Esophagus muscularis mucosa (tissue), 4 donors: ENCODE results near the gene NBEA. TPM values are rescaled to one million over a fixed set of nuclear protein-coding genes. Genes with fewer than 3 reads are reported as not detected.

Source experiments
- DNase-seq: peaks from one replicate; pipeline ENCODE4 v3.0.0-alpha.2; 2017; ENCODE audit errors: extremely low spot score
- H3K27ac ChIP-seq, 4 donors: fragments of 200-600 bp; sonication (generic); replicated peaks in 1 of 4; 1 replicate in 3 of 4; 2 replicates in 1 of 4; pipeline ENCODE4 v1.5.1; 2016 to 2019; ENCODE audit warnings: mild to moderate bottlenecking in 1 of 4
- H3K27me3 ChIP-seq, 4 donors: fragments of 200-600 bp; sonication (generic); one replicate each; pipeline versions ENCODE4 v1.5.1 to v1.6.0; 2016 to 2019
- H3K36me3 ChIP-seq, 4 donors: fragments of 200-600 bp; sonication (generic); one replicate each; pipeline ENCODE4 v1.5.1; 2016 to 2019
- H3K4me1 ChIP-seq, 4 donors: fragments of 200-600 bp; sonication (generic); one replicate each; pipeline ENCODE4 v1.5.1; 2016 to 2019
- H3K4me3 ChIP-seq, 4 donors: fragments of 200-600 bp; sonication (generic); 1 replicate in 2 of 4; 2 replicates in 2 of 4; pipeline ENCODE4 v1.5.1; 2016 to 2019; ENCODE audit warnings: mild to moderate bottlenecking in 4 of 4, moderate library complexity in 1 of 4
- H3K9me3 ChIP-seq, 4 donors: fragments of 200-600 bp; sonication (generic); 1 replicate in 3 of 4; 2 replicates in 1 of 4; pipeline ENCODE4 v1.5.1; 2016 to 2019
- EP300 ChIP-seq: sonication (generic); formaldehyde crosslinking; IDR thresholded peaks from one replicate; pipeline ENCODE4 v1.6.1; 2017; ENCODE audit warnings: antibody characterized with exemption
- POLR2A ChIP-seq: fragments of 450-650 bp; IDR thresholded peaks from one replicate; pipeline ENCODE4 v1.6.1; 2017; ENCODE audit warnings: antibody characterized with exemption, moderate library complexity, mild to moderate bottlenecking, low read depth
- POLR2AphosphoS5 ChIP-seq, 2 donors: sonication (generic); formaldehyde crosslinking; IDR thresholded peaks; one replicate each; pipeline ENCODE4 v1.6.1; 2017; ENCODE audit warnings: antibody characterized with exemption in 2 of 2
- WGBS: methylation state at CpG from one replicate; pipeline ENCODE4 v1.1.5; 2018; 5-methylcytosine and 5-hydroxymethylcytosine counted together
- intact Hi-C: fragments of 100-400 bp; cut with DNase I; formaldehyde crosslinking; loops from one replicate; pipeline ENCODE4 v1.15.1; 2023
- total RNA-seq, 4 donors: library from RNA; depleted of rRNA; stranded (reverse); fragments of >200 nt; gene quantifications; one replicate each; pipeline versions ENCODE4 v1.1.0 to v1.2.1, GENCODE V29; 2016
- TF ChIP-seq, protein P1 (sequence below), 3 experiments: fragments of 200-600 bp in 2 of 3; fragments of 450-650 bp in 1 of 3; sonication (generic) in 2 of 3; IDR thresholded peaks; one replicate each; pipeline ENCODE4 v1.5.1; 2017 to 2019; ENCODE audit warnings: antibody characterized with exemption in 3 of 3, mild to moderate bottlenecking in 2 of 3, moderate library complexity in 1 of 3

Gene NBEA
- total RNA-seq, 4 donors from 2014 or later, result 21.0 to 30.8 (median 25.0) TPM

DNA sequence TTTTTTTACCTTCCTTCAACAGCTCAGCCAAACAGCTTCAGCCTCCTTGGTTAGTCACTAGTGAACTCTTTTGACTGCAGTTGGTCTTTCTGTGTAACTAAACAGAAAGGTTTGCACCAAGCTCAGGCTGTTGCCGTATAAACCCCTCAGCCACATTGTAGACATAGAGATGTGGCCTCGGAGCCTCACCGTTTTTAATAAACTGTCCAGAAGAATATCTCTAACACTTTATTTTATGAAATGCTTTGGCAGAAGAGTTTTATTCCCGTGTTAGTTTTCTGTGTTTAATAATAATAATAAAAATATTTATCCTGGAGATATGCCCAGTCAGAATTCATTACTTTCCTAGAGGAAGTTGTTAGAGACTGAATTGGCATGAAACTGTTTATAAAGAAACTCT lies 706.1 kb downstream of the NBEA start:
- intact Hi-C loops, result no loop called here
- DNase-seq, result no peak

DNA sequence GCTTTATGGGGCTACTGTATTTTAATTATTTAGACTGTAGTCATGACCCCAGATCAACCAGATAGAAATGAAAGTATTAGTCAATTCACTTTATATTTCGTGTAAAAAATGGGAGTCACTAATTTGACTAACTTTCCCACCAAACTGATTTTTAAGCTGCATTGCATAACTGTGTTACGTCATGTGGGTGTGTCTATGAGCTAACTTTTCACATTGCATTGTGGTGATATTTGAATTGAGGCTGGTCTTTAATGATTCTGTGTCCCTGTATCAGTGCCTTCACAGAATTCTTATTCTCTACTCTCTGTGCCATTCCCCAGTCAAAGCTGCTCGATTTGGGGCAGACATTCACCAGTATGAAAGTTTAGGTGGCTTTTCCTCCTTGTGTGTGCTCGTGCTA lies 707.1 kb downstream of the NBEA start:
- no peak for TF ChIP-seq POLR2AphosphoS5 (IDR thresholded peaks at IDR 0.05)
- no peak for TF ChIP-seq POLR2A
- TF ChIP-seq, protein P1, sequence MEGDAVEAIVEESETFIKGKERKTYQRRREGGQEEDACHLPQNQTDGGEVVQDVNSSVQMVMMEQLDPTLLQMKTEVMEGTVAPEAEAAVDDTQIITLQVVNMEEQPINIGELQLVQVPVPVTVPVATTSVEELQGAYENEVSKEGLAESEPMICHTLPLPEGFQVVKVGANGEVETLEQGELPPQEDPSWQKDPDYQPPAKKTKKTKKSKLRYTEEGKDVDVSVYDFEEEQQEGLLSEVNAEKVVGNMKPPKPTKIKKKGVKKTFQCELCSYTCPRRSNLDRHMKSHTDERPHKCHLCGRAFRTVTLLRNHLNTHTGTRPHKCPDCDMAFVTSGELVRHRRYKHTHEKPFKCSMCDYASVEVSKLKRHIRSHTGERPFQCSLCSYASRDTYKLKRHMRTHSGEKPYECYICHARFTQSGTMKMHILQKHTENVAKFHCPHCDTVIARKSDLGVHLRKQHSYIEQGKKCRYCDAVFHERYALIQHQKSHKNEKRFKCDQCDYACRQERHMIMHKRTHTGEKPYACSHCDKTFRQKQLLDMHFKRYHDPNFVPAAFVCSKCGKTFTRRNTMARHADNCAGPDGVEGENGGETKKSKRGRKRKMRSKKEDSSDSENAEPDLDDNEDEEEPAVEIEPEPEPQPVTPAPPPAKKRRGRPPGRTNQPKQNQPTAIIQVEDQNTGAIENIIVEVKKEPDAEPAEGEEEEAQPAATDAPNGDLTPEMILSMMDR (IDR thresholded peaks at IDR 0.05), result no peak
- TF ChIP-seq EP300, result no peak
- WGBS, result 75% methylated on average over 4 of the region's 4 CpGs

More for the DNA sequence above, 706.1 kb downstream of the NBEA start:
- no peak overlapping the region for H3K4me3 ChIP-seq
- peaks cover 0 to 12% (median 11%) of the 10 kb centered on the region in 4 donors for H3K4me1 ChIP-seq
- H3K36me3 ChIP-seq, result peaks cover 0 to 24% (median 10%) of the 10 kb centered on the region in 4 donors
- TF ChIP-seq POLR2A, result no peak
- TF ChIP-seq, protein P1 (IDR thresholded peaks at IDR 0.05), result no peak
- no peak for TF ChIP-seq POLR2AphosphoS5 (IDR thresholded peaks at IDR 0.05)
- TF ChIP-seq EP300, result no peak
- 21% methylated on average over 4 of the region's 4 CpGs for WGBS
- H3K9me3 ChIP-seq, result no peaks in the 10 kb centered on the region
- H3K27me3 ChIP-seq, result no peaks in the 10 kb centered on the region
- no peak overlapping the region for H3K27ac ChIP-seq

DNA sequence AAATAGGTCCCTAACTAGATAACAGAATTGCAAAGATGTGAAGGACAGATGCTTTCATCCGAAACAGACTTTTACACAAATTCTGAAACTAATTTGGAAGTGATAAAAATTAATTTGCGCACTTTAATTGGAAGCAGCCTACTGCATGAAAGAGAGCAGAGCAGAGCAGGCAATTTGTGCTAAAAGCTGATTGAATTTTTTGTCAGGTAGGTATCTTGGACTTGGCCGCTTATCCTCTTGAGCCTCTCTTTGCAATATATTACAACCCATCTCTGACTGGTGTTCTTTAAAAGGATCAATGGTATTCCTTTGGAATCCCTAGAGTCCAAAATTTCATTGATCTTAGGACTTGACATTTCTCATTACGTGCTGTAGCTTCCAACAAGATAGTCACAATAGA lies 717.7 kb downstream of the NBEA start:
- Histone ChIP-seq H3K4me1 (no peaks in the 10 kb centered on the region), H3K27me3 (no peaks in the 10 kb centered on the region), H3K4me3 (no peak overlapping the region), H3K36me3 (peaks cover 4 to 12% (median 7%) of the 10 kb centered on the region in 4 donors), H3K9me3 (no peaks in the 10 kb centered on the region), H3K27ac (no peak overlapping the region)
- intact Hi-C loops, result no loop called here
- DNase-seq, result no peak
- TF ChIP-seq, protein P1 (IDR thresholded peaks at IDR 0.05), result no peak
- TF ChIP-seq EP300 (no peak), POLR2AphosphoS5 (IDR thresholded peaks at IDR 0.05) (no peak), POLR2A (no peak)
- 97% methylated on average over 4 of the region's 4 CpGs for WGBS

More for the DNA sequence above, 707.1 kb downstream of the NBEA start:
- Histone ChIP-seq H3K27ac (no peak overlapping the region), H3K4me3 (no peak overlapping the region), H3K27me3 (no peaks in the 10 kb centered on the region), H3K9me3 (no peaks in the 10 kb centered on the region), H3K36me3 (peaks cover 0 to 27% (median 10%) of the 10 kb centered on the region in 4 donors), H3K4me1 (peaks cover 0 to 12% (median 11%) of the 10 kb centered on the region in 4 donors)
- DNase-seq, result no peak
- intact Hi-C loops, result no loop called here

DNA sequence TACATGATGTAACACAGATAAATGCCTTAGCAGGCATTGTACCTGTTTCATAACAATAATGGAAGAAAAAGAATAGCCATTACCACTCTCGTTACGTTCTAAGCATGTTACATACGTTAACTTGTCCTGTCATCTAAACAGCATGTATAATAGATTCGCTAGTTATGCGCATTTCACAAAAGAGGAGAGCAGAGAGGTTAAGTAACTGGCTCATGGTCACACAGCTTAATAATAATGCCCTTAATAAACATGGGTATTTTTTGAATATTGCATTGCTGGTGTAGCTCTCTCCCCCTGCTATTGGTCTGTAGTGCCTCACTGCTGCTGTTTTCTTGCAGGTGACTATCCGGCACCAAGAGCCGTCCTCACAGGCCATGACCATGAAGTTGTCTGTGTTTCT lies 722.7 kb downstream of the NBEA start:
- TF ChIP-seq POLR2AphosphoS5 (IDR thresholded peaks at IDR 0.05) (no peak), POLR2A (no peak), EP300 (no peak)
- TF ChIP-seq, protein P1 (IDR thresholded peaks at IDR 0.05), result no peak
- no peak overlapping the region for H3K4me3 ChIP-seq
- WGBS, result 94% methylated on average over 7 of the region's 7 CpGs
- intact Hi-C loops, result no loop called here
- H3K4me1 ChIP-seq, result no peaks in the 10 kb centered on the region
- H3K9me3 ChIP-seq, result no peaks in the 10 kb centered on the region
- no peaks in the 10 kb centered on the region for H3K27me3 ChIP-seq
- DNase-seq, result no peak
- H3K36me3 ChIP-seq, result peaks cover 0 to 21% (median 0%) of the 10 kb centered on the region in 4 donors
- H3K27ac ChIP-seq, result no peak overlapping the region

DNA sequence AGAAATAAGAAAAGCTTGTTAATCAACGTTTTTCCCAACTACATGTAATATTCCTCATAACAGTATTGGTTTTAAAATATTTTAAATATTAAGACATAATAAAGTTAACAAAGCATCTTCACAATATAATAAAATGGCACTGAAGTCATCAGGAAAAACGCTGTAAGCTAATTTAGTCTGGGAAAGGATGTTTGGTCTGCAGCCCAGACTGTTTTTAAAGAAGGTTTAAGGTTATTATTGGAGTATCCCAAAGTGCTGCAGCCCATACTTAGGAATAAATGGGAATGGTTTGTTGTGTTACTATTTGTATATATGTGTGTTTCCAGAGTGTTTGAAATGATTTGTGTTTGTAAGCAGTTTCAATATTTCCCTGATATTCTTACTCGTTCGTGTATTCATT lies 727.3 kb downstream of the NBEA start:
- Histone ChIP-seq H3K27ac (no peak overlapping the region), H3K36me3 (peaks cover 0 to 33% (median 7%) of the 10 kb centered on the region in 4 donors), H3K4me1 (no peaks in the 10 kb centered on the region), H3K9me3 (no peaks in the 10 kb centered on the region), H3K4me3 (no peak overlapping the region), H3K27me3 (no peaks in the 10 kb centered on the region)
- WGBS, result 81% methylated on average over 4 of the region's 4 CpGs
- no peak for TF ChIP-seq EP300
- no peak for TF ChIP-seq POLR2A
- TF ChIP-seq, protein P1 (IDR thresholded peaks at IDR 0.05), result no peak
- TF ChIP-seq POLR2AphosphoS5 (IDR thresholded peaks at IDR 0.05), result no peak
- intact Hi-C loops, result no loop called here
- DNase-seq, result no peak
